SU-DHL-6 (cell line): ENCODE measurements around the gene ANTXR1.

Source experiments
- CTCF ChIP-seq: fragments of 200-600 bp; sonication (generic); IDR thresholded peaks from one replicate; pipeline ENCODE4 v1.5.1; 2017; ENCODE audit warnings: antibody characterized with exemption, mild to moderate bottlenecking, low read length, moderate library complexity; ENCODE audit not compliant: insufficient read depth, poor library complexity, severe bottlenecking
- EZH2phosphoT487 ChIP-seq: fragments of 200-600 bp; sonication (generic), shearing (Covaris generic); conservative IDR thresholded peaks from 2 replicates; pipeline ENCODE4 v1.6.1; 2018; ENCODE audit warnings: mild to moderate bottlenecking, antibody characterized with exemption, low read length, moderate library complexity, mixed read lengths

- no peak for TF ChIP-seq EZH2phosphoT487
- no peak for TF ChIP-seq CTCF
Measured at GRCh38 chr2:69032336-69032735, 19.4 kb downstream of the ANTXR1 start.
